WTC11 (cell line): Measurements from ENCODE around the gene COQ6. TPM values are rescaled to one million over a fixed set of nuclear protein-coding genes. Genes with fewer than 3 reads are reported as not detected.

Experiments
- ATAC-seq: fragments of 200-7000 bp; cut with Tn5 transposase; 2 replicates; pipeline ENCODE4 v1.10.0; 2021; ENCODE audit warnings: mild to moderate bottlenecking, moderate library complexity
- CTCF ChIA-PET: fragments of 300-600 bp; sonication (Branson Sonifier 250); formaldehyde crosslinking; loops from one replicate; lab custom pipeline; 2021; ENCODE audit warnings: antibody characterized with exemption; lab: Charles Lee
- POLR2A ChIA-PET: fragments of 350-600 bp; sonication (Branson Sonifier 250); formaldehyde crosslinking; loops from one replicate; lab custom pipeline; 2021; ENCODE audit warnings: antibody characterized with exemption; lab: Charles Lee
- DNase-seq: peaks from one replicate; pipeline ENCODE4 v3.0.0; 2021; ENCODE audit warnings: low spot score
- H3K27ac Mint-ChIP-seq: 2 replicates; pipeline ENCODE4 v1.8.0; 2021; ENCODE audit warnings: mixed read lengths
- H3K27me3 Mint-ChIP-seq: 2 replicates; pipeline ENCODE4 v1.8.0; 2021; ENCODE audit warnings: low read depth, mild to moderate bottlenecking, moderate library complexity, mixed read lengths
- H3K36me3 Mint-ChIP-seq: 2 replicates; pipeline ENCODE4 v1.8.0; 2021; ENCODE audit warnings: mixed read lengths
- H3K4me1 Mint-ChIP-seq: 2 replicates; pipeline ENCODE4 v1.8.0; 2022; ENCODE audit warnings: mixed read lengths
- H3K4me3 Mint-ChIP-seq: 2 replicates; pipeline ENCODE4 v1.8.0; 2021; ENCODE audit warnings: mild to moderate bottlenecking, moderate library complexity, mixed read lengths
- H3K9me3 Mint-ChIP-seq: 2 replicates; pipeline ENCODE4 v1.8.0; 2021; ENCODE audit warnings: mixed read lengths
- AFF4 ChIP-seq: sonication (generic); formaldehyde crosslinking; IDR thresholded peaks from 2 replicates; pipeline ENCODE4 v1.8.1; 2023; ENCODE audit warnings: mild to moderate bottlenecking, missing genetic modification reagents, borderline replicate concordance
- ATF1 ChIP-seq: sonication (generic); formaldehyde crosslinking; IDR thresholded peaks from 2 replicates; pipeline ENCODE4 v1.8.1; 2023; ENCODE audit warnings: mild to moderate bottlenecking, moderate library complexity, missing genetic modification reagents
- CDX4 ChIP-seq: fragments of 250-450 bp; sonication (Bioruptor Pico); IDR thresholded peaks from 2 replicates; pipeline ENCODE4 v1.9.0; 2021; ENCODE audit warnings: moderate library complexity, mild to moderate bottlenecking, inconsistent platforms, borderline replicate concordance
- ERG ChIP-seq: fragments of 250-450 bp; sonication (Bioruptor Pico); IDR thresholded peaks from 2 replicates; pipeline ENCODE4 v1.8.0; 2021; ENCODE audit warnings: mild to moderate bottlenecking
- SP1 ChIP-seq: sonication (generic); formaldehyde crosslinking; conservative IDR thresholded peaks from 2 replicates; pipeline ENCODE4 v1.8.1; 2022; ENCODE audit warnings: missing genetic modification reagents
- ZNF512 ChIP-seq: sonication (generic); formaldehyde crosslinking; IDR thresholded peaks from 2 replicates; pipeline ENCODE4 v1.8.1; 2022; ENCODE audit warnings: missing genetic modification reagents, borderline replicate concordance
- total RNA-seq: library from RNA; stranded (reverse); gene quantifications from 3 replicates; pipeline ENCODE4 v1.2.3, GENCODE V29; 2021
- TF ChIP-seq, protein P1 (sequence below): fragments of 200-600 bp; IDR thresholded peaks from 2 replicates; pipeline ENCODE4 v1.8.0; 2022; ENCODE audit warnings: antibody characterized with exemption
- TF ChIP-seq, protein P2 (sequence below): sonication (generic); formaldehyde crosslinking; IDR thresholded peaks from 2 replicates; pipeline ENCODE4 v1.8.0; 2023; ENCODE audit warnings: missing genetic modification reagents, mild to moderate bottlenecking, borderline replicate concordance
- TF ChIP-seq, protein P3 (sequence below): sonication (generic); formaldehyde crosslinking; IDR thresholded peaks from 2 replicates; pipeline ENCODE4 v1.8.1; 2023; ENCODE audit warnings: mild to moderate bottlenecking, missing genetic modification reagents

COQ6 gene
- total RNA-seq, 1 experiment from 2014 or later, result 10.4 TPM

DNA sequence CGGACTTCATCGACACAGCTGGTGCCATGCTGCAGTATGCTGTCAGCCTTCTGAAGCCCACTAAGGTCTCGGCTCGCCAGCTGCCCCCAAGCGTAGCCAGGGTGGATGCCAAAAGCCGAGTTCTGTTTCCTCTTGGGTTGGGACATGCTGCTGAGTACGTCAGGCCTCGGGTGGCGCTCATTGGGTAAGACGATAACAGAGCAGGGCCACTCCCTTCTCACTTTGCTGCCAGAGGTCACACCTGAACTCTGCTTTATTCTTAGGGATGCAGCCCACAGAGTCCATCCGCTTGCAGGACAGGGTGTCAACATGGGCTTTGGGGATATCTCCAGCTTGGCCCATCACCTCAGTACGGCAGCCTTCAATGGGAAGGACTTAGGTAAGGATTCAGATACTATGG lies 11.1 kb downstream of the COQ6 start (continued):
- TF ChIP-seq ATF1 (CRISPR knock-in tag) (no peak), SP1 (CRISPR knock-in tag) (no peak)
- TF ChIP-seq, all 79 proteins: peak for 0

GRCh38 chr14:73965216-73965615 lies 15.1 kb downstream of the COQ6 start:
- TF ChIP-seq, protein P1, sequence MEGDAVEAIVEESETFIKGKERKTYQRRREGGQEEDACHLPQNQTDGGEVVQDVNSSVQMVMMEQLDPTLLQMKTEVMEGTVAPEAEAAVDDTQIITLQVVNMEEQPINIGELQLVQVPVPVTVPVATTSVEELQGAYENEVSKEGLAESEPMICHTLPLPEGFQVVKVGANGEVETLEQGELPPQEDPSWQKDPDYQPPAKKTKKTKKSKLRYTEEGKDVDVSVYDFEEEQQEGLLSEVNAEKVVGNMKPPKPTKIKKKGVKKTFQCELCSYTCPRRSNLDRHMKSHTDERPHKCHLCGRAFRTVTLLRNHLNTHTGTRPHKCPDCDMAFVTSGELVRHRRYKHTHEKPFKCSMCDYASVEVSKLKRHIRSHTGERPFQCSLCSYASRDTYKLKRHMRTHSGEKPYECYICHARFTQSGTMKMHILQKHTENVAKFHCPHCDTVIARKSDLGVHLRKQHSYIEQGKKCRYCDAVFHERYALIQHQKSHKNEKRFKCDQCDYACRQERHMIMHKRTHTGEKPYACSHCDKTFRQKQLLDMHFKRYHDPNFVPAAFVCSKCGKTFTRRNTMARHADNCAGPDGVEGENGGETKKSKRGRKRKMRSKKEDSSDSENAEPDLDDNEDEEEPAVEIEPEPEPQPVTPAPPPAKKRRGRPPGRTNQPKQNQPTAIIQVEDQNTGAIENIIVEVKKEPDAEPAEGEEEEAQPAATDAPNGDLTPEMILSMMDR, result no peak
- TF ChIP-seq ZNF512 (CRISPR knock-in tag), result no peak
- TF ChIP-seq, protein P2, sequence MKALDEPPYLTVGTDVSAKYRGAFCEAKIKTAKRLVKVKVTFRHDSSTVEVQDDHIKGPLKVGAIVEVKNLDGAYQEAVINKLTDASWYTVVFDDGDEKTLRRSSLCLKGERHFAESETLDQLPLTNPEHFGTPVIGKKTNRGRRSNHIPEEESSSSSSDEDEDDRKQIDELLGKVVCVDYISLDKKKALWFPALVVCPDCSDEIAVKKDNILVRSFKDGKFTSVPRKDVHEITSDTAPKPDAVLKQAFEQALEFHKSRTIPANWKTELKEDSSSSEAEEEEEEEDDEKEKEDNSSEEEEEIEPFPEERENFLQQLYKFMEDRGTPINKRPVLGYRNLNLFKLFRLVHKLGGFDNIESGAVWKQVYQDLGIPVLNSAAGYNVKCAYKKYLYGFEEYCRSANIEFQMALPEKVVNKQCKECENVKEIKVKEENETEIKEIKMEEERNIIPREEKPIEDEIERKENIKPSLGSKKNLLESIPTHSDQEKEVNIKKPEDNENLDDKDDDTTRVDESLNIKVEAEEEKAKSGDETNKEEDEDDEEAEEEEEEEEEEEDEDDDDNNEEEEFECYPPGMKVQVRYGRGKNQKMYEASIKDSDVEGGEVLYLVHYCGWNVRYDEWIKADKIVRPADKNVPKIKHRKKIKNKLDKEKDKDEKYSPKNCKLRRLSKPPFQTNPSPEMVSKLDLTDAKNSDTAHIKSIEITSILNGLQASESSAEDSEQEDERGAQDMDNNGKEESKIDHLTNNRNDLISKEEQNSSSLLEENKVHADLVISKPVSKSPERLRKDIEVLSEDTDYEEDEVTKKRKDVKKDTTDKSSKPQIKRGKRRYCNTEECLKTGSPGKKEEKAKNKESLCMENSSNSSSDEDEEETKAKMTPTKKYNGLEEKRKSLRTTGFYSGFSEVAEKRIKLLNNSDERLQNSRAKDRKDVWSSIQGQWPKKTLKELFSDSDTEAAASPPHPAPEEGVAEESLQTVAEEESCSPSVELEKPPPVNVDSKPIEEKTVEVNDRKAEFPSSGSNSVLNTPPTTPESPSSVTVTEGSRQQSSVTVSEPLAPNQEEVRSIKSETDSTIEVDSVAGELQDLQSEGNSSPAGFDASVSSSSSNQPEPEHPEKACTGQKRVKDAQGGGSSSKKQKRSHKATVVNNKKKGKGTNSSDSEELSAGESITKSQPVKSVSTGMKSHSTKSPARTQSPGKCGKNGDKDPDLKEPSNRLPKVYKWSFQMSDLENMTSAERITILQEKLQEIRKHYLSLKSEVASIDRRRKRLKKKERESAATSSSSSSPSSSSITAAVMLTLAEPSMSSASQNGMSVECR (CRISPR knock-in tag), result no peak
- TF ChIP-seq, protein P3, sequence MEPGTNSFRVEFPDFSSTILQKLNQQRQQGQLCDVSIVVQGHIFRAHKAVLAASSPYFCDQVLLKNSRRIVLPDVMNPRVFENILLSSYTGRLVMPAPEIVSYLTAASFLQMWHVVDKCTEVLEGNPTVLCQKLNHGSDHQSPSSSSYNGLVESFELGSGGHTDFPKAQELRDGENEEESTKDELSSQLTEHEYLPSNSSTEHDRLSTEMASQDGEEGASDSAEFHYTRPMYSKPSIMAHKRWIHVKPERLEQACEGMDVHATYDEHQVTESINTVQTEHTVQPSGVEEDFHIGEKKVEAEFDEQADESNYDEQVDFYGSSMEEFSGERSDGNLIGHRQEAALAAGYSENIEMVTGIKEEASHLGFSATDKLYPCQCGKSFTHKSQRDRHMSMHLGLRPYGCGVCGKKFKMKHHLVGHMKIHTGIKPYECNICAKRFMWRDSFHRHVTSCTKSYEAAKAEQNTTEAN (CRISPR knock-in tag), result no peak
- TF ChIP-seq AFF4 (CRISPR knock-in tag), result no peak
- no peak for TF ChIP-seq CDX4 (CRISPR knock-in tag)
- TF ChIP-seq ERG, result no peak
- TF ChIP-seq, all 79 proteins: peak for 0
- Mint-ChIP-seq H3K4me1 (no peaks in the 10 kb centered on the region), H3K4me3 (no peak overlapping the region), H3K27me3 (no peaks in the 10 kb centered on the region), H3K9me3 (no peaks in the 10 kb centered on the region), H3K36me3 (peaks cover 21% of the 10 kb centered on the region), H3K27ac (no peak overlapping the region)
- DNase-seq, result no peak
- POLR2A ChIA-PET, result no interaction called here
- CTCF ChIA-PET, result no interaction called here
- ATAC-seq, result no peak
